H9 (cell line): ENCODE results near the gene KRT78. TPM values are rescaled to one million over a fixed set of nuclear protein-coding genes. Genes with fewer than 3 reads are reported as not detected.

Experiments
- DNase-seq: peaks from one replicate; pipeline ENCODE4 v3.0.0-alpha.2; 2017
- H2AFZ ChIP-seq: one replicate; pipeline ENCODE4 v1.6.1; 2013; ENCODE audit warnings: mild to moderate bottlenecking, low read length, control low read depth, moderate library complexity
- H2AK5ac ChIP-seq: 2 replicates; pipeline ENCODE4 v1.6.1; 2013; ENCODE audit warnings: low read length, control low read depth, mixed read lengths; ENCODE audit not compliant: insufficient read length
- H2BK120ac ChIP-seq: one replicate; pipeline ENCODE4 v1.6.1; 2013; ENCODE audit warnings: low read depth, mild to moderate bottlenecking, low read length, control low read depth, inconsistent platforms; ENCODE audit not compliant: poor library complexity, severe bottlenecking
- H2BK12ac ChIP-seq: 2 replicates; pipeline ENCODE4 v1.6.1; 2013; ENCODE audit warnings: low read length, control low read depth, mixed read lengths, low read depth; ENCODE audit not compliant: insufficient read length
- H2BK15ac ChIP-seq: 2 replicates; pipeline ENCODE4 v1.6.1; 2013; ENCODE audit warnings: low read depth, low read length, control low read depth
- H2BK20ac ChIP-seq: one replicate; pipeline ENCODE4 v1.6.1; 2013; ENCODE audit warnings: low read depth, mild to moderate bottlenecking, low read length, control low read depth, inconsistent platforms; ENCODE audit not compliant: poor library complexity, severe bottlenecking
- H2BK5ac ChIP-seq: 2 replicates; pipeline ENCODE4 v1.6.1; 2013; ENCODE audit warnings: low read length, control low read depth, mixed read lengths; ENCODE audit not compliant: insufficient read length
- H3K14ac ChIP-seq: 2 replicates; pipeline ENCODE4 v1.6.1; 2013; ENCODE audit warnings: low read length, control low read depth; ENCODE audit not compliant: insufficient read depth
- H3K18ac ChIP-seq: 2 replicates; pipeline ENCODE4 v1.6.1; 2013; ENCODE audit warnings: low read depth, mild to moderate bottlenecking, mixed read lengths, low read length, control low read depth; ENCODE audit not compliant: insufficient read length
- H3K23ac ChIP-seq: 2 replicates; pipeline ENCODE4 v1.6.1; 2013; ENCODE audit warnings: low read length, control low read depth, mixed read lengths, low read depth; ENCODE audit not compliant: insufficient read length
- H3K23me2 ChIP-seq: 2 replicates; pipeline ENCODE4 v1.6.1; 2013; ENCODE audit warnings: low read depth, mild to moderate bottlenecking, mixed read lengths, low read length, control low read depth; ENCODE audit not compliant: insufficient read length, poor library complexity, severe bottlenecking
- H3K27ac ChIP-seq: 2 replicates; pipeline ENCODE4 v1.5.1; 2013; ENCODE audit warnings: low read length, control low read depth, mixed read lengths, low read depth; ENCODE audit not compliant: insufficient read length
- H3K27me3 ChIP-seq: 2 replicates; pipeline ENCODE4 v1.6.1; 2013; ENCODE audit warnings: low read length, control low read depth, inconsistent platforms; ENCODE audit not compliant: insufficient read depth
- H3K4ac ChIP-seq: 2 replicates; pipeline ENCODE4 v1.6.1; 2013; ENCODE audit warnings: low read depth, mild to moderate bottlenecking, control low read depth, inconsistent platforms, low read length, moderate library complexity
- H3K4me1 ChIP-seq: 2 replicates; pipeline ENCODE4 v1.6.1; 2013; ENCODE audit warnings: low read length, control low read depth, inconsistent platforms; ENCODE audit not compliant: insufficient read depth
- H3K4me2 ChIP-seq: 2 replicates; pipeline ENCODE4 v1.6.1; 2013; ENCODE audit warnings: low read length, control low read depth, mixed read lengths; ENCODE audit not compliant: insufficient read length, insufficient read depth
- H3K56ac ChIP-seq: 2 replicates; pipeline ENCODE4 v1.6.1; 2013; ENCODE audit warnings: low read depth, mild to moderate bottlenecking, mixed read lengths, low read length, control low read depth; ENCODE audit not compliant: insufficient read length
- H3K79me1 ChIP-seq: 2 replicates; pipeline ENCODE4 v1.6.1; 2013; ENCODE audit warnings: low read depth, mild to moderate bottlenecking, moderate library complexity, low read length, control low read depth, inconsistent platforms; ENCODE audit not compliant: insufficient read depth, poor library complexity, severe bottlenecking
- H3K79me2 ChIP-seq: 2 replicates; pipeline ENCODE4 v1.6.1; 2013; ENCODE audit warnings: low read length, control low read depth, inconsistent platforms; ENCODE audit not compliant: insufficient read depth
- H3K9ac ChIP-seq: 2 replicates; pipeline ENCODE4 v1.6.1; 2013; ENCODE audit warnings: low read length, control low read depth, mixed read lengths; ENCODE audit not compliant: insufficient read length; ENCODE audit errors: extremely low read depth
- H3K9me3 ChIP-seq: one replicate; pipeline ENCODE4 v1.6.1; 2013; ENCODE audit warnings: low read depth, low read length, inconsistent platforms; ENCODE audit not compliant: control insufficient read depth
- H3T11ph ChIP-seq: one replicate; pipeline ENCODE4 v1.6.1; 2013; ENCODE audit warnings: mild to moderate bottlenecking, low read length, control low read depth, inconsistent platforms
- H4K20me1 ChIP-seq: one replicate; pipeline ENCODE4 v1.6.1; 2013; ENCODE audit not compliant: control insufficient read depth, insufficient read length, insufficient read depth
- H4K5ac ChIP-seq: 2 replicates; pipeline ENCODE4 v1.6.1; 2013; ENCODE audit warnings: low read depth, mild to moderate bottlenecking, mixed read lengths, low read length, control low read depth; ENCODE audit not compliant: insufficient read length
- H4K8ac ChIP-seq: replicated peaks from 2 replicates; pipeline ENCODE4 v1.6.1; 2013; ENCODE audit warnings: low read length, control low read depth, mixed read lengths, low read depth; ENCODE audit not compliant: insufficient read length
- H4K91ac ChIP-seq: 2 replicates; pipeline ENCODE4 v1.6.1; 2013; ENCODE audit warnings: low read depth, mild to moderate bottlenecking, moderate library complexity, mixed read lengths, low read length, control low read depth; ENCODE audit not compliant: insufficient read length
- H3K27ac Mint-ChIP-seq, 3 experiments: 2 replicates in 2 of 3; 3 replicates in 1 of 3; pipeline ENCODE4 v1.8.0; 2020 to 2021; ENCODE audit warnings: mixed read lengths in 3 of 3, mild to moderate bottlenecking in 1 of 3, moderate library complexity in 1 of 3
- H3K27me3 Mint-ChIP-seq: 2 replicates; pipeline ENCODE4 v1.8.0; 2021; ENCODE audit warnings: low read depth, mild to moderate bottlenecking, moderate library complexity, mixed read lengths
- H3K36me3 Mint-ChIP-seq, 3 experiments: 2 replicates in 2 of 3; 3 replicates in 1 of 3; pipeline ENCODE4 v1.8.0; 2020 to 2021; ENCODE audit warnings: low read depth in 3 of 3, mixed read lengths in 3 of 3; ENCODE audit not compliant: insufficient read depth in 1 of 3
- H3K4me1 Mint-ChIP-seq, 2 experiments: 2 replicates each; pipeline ENCODE4 v1.8.0; 2020; ENCODE audit warnings: mixed read lengths in 2 of 2
- H3K4me3 Mint-ChIP-seq, 2 experiments: 2 replicates in 1 of 2; 3 replicates in 1 of 2; pipeline ENCODE4 v1.8.0; 2020 to 2021; ENCODE audit warnings: mild to moderate bottlenecking in 2 of 2, mixed read lengths in 2 of 2, moderate library complexity in 1 of 2
- H3K9me3 Mint-ChIP-seq, 2 experiments: 2 replicates in 1 of 2; 3 replicates in 1 of 2; pipeline ENCODE4 v1.8.0; 2020; ENCODE audit warnings: mild to moderate bottlenecking in 2 of 2, mixed read lengths in 2 of 2, moderate library complexity in 1 of 2
- WGBS: extraction: QIAGEN DNeasy Blood & Tissue Kit; methylation state at CpG from one replicate; pipeline ENCODE4 v1.1.7; 2013; ENCODE audit warnings: missing lambda C conversion rate, low lambda C conversion rate, mixed read lengths; ENCODE audit not compliant: insufficient read length; ENCODE audit errors: extremely low coverage; 5-methylcytosine and 5-hydroxymethylcytosine counted together
- total RNA-seq: library from RNA; stranded (reverse); gene quantifications from 2 replicates; pipeline ENCODE4 v1.2.1, GENCODE V29; 2021
- TF ChIP-seq, protein P1 (sequence below): fragments of 200-600 bp; sonication (generic); conservative IDR thresholded peaks from 3 replicates; pipeline ENCODE4 v1.8.0; 2021; ENCODE audit warnings: antibody characterized with exemption, mild to moderate bottlenecking

KRT78 gene
- total RNA-seq, 1 experiment from 2014 or later = not detected

- Histone ChIP-seq H3K23me2 (no peaks in the 10 kb centered on the region), H3K79me2 (no peaks in the 10 kb centered on the region), H3K14ac (no peak overlapping the region), H3K18ac (no peak overlapping the region), H4K8ac (no peak overlapping the region), H3T11ph (no peak overlapping the region), H3K56ac (no peak overlapping the region), H4K91ac (no peak overlapping the region), H3K9ac (no peak overlapping the region), H2AFZ (no peak overlapping the region), H3K9me3 (no peaks in the 10 kb centered on the region), H2BK12ac (no peak overlapping the region), H2BK5ac (no peak overlapping the region), H3K27me3 (no peaks in the 10 kb centered on the region), H3K27ac (no peak overlapping the region), H3K4me2 (no peak overlapping the region), H4K5ac (no peak overlapping the region), H2BK20ac (no peak overlapping the region), H3K4me1 (no peaks in the 10 kb centered on the region), H3K23ac (no peak overlapping the region), H2BK15ac (no peak overlapping the region), H2BK120ac (no peak overlapping the region), H2AK5ac (no peak overlapping the region), H3K4ac (no peak overlapping the region), H3K79me1 (no peaks in the 10 kb centered on the region), H4K20me1 (no peaks in the 10 kb centered on the region)
- TF ChIP-seq, protein P1, sequence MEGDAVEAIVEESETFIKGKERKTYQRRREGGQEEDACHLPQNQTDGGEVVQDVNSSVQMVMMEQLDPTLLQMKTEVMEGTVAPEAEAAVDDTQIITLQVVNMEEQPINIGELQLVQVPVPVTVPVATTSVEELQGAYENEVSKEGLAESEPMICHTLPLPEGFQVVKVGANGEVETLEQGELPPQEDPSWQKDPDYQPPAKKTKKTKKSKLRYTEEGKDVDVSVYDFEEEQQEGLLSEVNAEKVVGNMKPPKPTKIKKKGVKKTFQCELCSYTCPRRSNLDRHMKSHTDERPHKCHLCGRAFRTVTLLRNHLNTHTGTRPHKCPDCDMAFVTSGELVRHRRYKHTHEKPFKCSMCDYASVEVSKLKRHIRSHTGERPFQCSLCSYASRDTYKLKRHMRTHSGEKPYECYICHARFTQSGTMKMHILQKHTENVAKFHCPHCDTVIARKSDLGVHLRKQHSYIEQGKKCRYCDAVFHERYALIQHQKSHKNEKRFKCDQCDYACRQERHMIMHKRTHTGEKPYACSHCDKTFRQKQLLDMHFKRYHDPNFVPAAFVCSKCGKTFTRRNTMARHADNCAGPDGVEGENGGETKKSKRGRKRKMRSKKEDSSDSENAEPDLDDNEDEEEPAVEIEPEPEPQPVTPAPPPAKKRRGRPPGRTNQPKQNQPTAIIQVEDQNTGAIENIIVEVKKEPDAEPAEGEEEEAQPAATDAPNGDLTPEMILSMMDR = no peak
- WGBS = no CpG with 5 or more reads among the region's 20 CpGs
- Mint-ChIP-seq H3K27me3 (peaks cover 2% of the 10 kb centered on the region), H3K4me3 (no peak overlapping the region), H3K4me1 (no peaks in the 10 kb centered on the region; a peak in 1 of 4 replicates), H3K36me3 (no peaks in the 10 kb centered on the region), H3K27ac (no peak overlapping the region), H3K9me3 (no peaks in the 10 kb centered on the region)
- DNase-seq = no peak
Measured at GRCh38 chr12:52832985-52833905, 15.5 kb downstream of the KRT78 start.
